HepG2 (cell line): ENCODE results near the gene CYP2W1. TPM values are rescaled to one million over a fixed set of nuclear protein-coding genes. Genes with fewer than 3 reads are reported as not detected.

Experiments
- HCFC1 ChIP-seq: fragments of 150-350 bp; IDR thresholded peaks from 2 replicates; pipeline ENCODE4 v1.6.1; 2014; ENCODE audit warnings: low read depth, low read length
- HNRNPUL1 ChIP-seq: fragments of 200-400 bp; formaldehyde crosslinking; IDR thresholded peaks from 2 replicates; pipeline ENCODE4 v1.6.1; 2017; ENCODE audit warnings: low read depth, mild to moderate bottlenecking, low read length, moderate library complexity
- MED1 ChIP-seq: sonication (generic); formaldehyde crosslinking; IDR thresholded peaks from 2 replicates; pipeline ENCODE4 v1.4.0; 2020; ENCODE audit warnings: missing genetic modification reagents
- MEF2D ChIP-seq: sonication (generic); formaldehyde crosslinking; IDR thresholded peaks from 2 replicates; pipeline ENCODE4 v1.5.1; 2020; ENCODE audit warnings: mild to moderate bottlenecking, missing genetic modification reagents
- NCOA2 ChIP-seq: sonication (generic); formaldehyde crosslinking; IDR thresholded peaks from 2 replicates; pipeline ENCODE4 v1.8.0; 2022; ENCODE audit warnings: inconsistent platforms
- PRPF4 ChIP-seq: fragments of 200-400 bp; formaldehyde crosslinking; IDR thresholded peaks from 2 replicates; pipeline ENCODE4 v1.6.1; 2016; ENCODE audit warnings: low read length, low read depth; ENCODE audit not compliant: poor library complexity, severe bottlenecking
- RXRA ChIP-seq: sonication (generic); formaldehyde crosslinking; IDR thresholded peaks from 2 replicates; pipeline ENCODE4 v1.5.1; 2020; ENCODE audit warnings: missing genetic modification reagents
- SALL2 ChIP-seq: sonication (generic); formaldehyde crosslinking; IDR thresholded peaks from 2 replicates; pipeline ENCODE4 v1.8.1; 2023; ENCODE audit warnings: mild to moderate bottlenecking, missing genetic modification reagents, inconsistent platforms
- ZNF230 ChIP-seq: sonication (generic); formaldehyde crosslinking; IDR thresholded peaks from 2 replicates; pipeline ENCODE4 v1.4.0; 2020; ENCODE audit warnings: mild to moderate bottlenecking, missing genetic modification reagents
- ZNF383 ChIP-seq: sonication (generic); formaldehyde crosslinking; IDR thresholded peaks from 2 replicates; pipeline ENCODE4 v1.4.0; 2020; ENCODE audit warnings: missing genetic modification reagents, mild to moderate bottlenecking, borderline replicate concordance
- ZNF446 ChIP-seq: sonication (generic); formaldehyde crosslinking; IDR thresholded peaks from 2 replicates; pipeline ENCODE4 v1.5.0; 2020; ENCODE audit warnings: mild to moderate bottlenecking, missing genetic modification reagents
- ZNF543 ChIP-seq: sonication (generic); formaldehyde crosslinking; IDR thresholded peaks from 2 replicates; pipeline ENCODE4 v1.4.0; 2020; ENCODE audit warnings: mild to moderate bottlenecking, missing genetic modification reagents
- ZNF609 ChIP-seq: sonication (generic); formaldehyde crosslinking; IDR thresholded peaks from 2 replicates; pipeline ENCODE4 v1.4.0; 2020; ENCODE audit warnings: mild to moderate bottlenecking, missing genetic modification reagents, borderline replicate concordance
- ZNF619 ChIP-seq: sonication (generic); formaldehyde crosslinking; IDR thresholded peaks from 2 replicates; pipeline ENCODE4 v1.4.0; 2020; ENCODE audit warnings: mild to moderate bottlenecking, missing genetic modification reagents
- ZNF720 ChIP-seq: sonication (generic); formaldehyde crosslinking; IDR thresholded peaks from 2 replicates; pipeline ENCODE4 v1.4.0; 2020; ENCODE audit warnings: missing genetic modification reagents
- ZSCAN21 ChIP-seq: sonication (generic); formaldehyde crosslinking; IDR thresholded peaks from 2 replicates; pipeline ENCODE4 v1.8.0; 2022; ENCODE audit warnings: mild to moderate bottlenecking, missing genetic modification reagents, moderate library complexity, borderline replicate concordance
- polyA plus RNA-seq, 8 experiments: library from polyadenylated mRNA; depleted of rRNA in 3 of 8; stranded (reverse) in 7 of 8; unstranded in 1 of 8; fragments of >200 nt; fragmentation: Illumina TruSeq in 4 of 8; extraction: Trizol in 4 of 8; gene quantifications; 2 replicates each; pipeline versions ENCODE4 v1.2.1 to v1.2.3, GENCODE V29; 2011 to 2016; ENCODE audit warnings: low read depth in 4 of 8, missing spikeins in 1 of 8, mixed read lengths in 1 of 8; ENCODE audit not compliant: insufficient read depth in 1 of 8
- total RNA-seq, 5 experiments: library from RNA; depleted of rRNA; stranded (reverse); fragments of >200 nt; fragmentation: Illumina TruSeq; extraction: Trizol; gene quantifications; 2 replicates each; pipeline ENCODE4 v1.2.3, GENCODE V29; 2016; ENCODE audit warnings: low read depth in 1 of 5
- TF ChIP-seq, protein P1 (sequence below): sonication (generic); formaldehyde crosslinking; IDR thresholded peaks from 2 replicates; pipeline ENCODE4 v1.4.0; 2020; ENCODE audit warnings: missing genetic modification reagents, mild to moderate bottlenecking, borderline replicate concordance
- TF ChIP-seq, protein P2 (sequence below): sonication (generic); formaldehyde crosslinking; IDR thresholded peaks from 2 replicates; pipeline ENCODE4 v1.5.1; 2020; ENCODE audit warnings: mild to moderate bottlenecking, missing genetic modification reagents, borderline replicate concordance
- TF ChIP-seq, protein P3 (sequence below): sonication (generic); formaldehyde crosslinking; IDR thresholded peaks from 2 replicates; pipeline ENCODE4 v1.5.1; 2020; ENCODE audit warnings: mild to moderate bottlenecking, missing genetic modification reagents

CYP2W1 gene
- total and polyA plus RNA-seq, 2 of the 13 experiments (the other 11 are each of a cell fraction or from before 2014, with no cell fraction given) = 19.5 to 31.7 TPM

- no peak for TF ChIP-seq ZNF609
- no peak for TF ChIP-seq PRPF4
- TF ChIP-seq, protein P1, sequence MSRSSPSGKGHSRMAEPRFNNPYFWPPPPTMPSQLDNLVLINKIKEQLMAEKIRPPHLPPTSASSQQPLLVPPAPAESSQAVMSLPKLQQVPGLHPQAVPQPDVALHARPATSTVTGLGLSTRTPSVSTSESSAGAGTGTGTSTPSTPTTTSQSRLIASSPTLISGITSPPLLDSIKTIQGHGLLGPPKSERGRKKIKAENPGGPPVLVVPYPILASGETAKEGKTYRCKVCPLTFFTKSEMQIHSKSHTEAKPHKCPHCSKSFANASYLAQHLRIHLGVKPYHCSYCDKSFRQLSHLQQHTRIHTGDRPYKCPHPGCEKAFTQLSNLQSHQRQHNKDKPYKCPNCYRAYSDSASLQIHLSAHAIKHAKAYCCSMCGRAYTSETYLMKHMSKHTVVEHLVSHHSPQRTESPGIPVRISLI (CRISPR knock-in tag) = no peak
- TF ChIP-seq ZNF619 = no peak
- no peak for TF ChIP-seq ZNF446
- TF ChIP-seq, protein P2, sequence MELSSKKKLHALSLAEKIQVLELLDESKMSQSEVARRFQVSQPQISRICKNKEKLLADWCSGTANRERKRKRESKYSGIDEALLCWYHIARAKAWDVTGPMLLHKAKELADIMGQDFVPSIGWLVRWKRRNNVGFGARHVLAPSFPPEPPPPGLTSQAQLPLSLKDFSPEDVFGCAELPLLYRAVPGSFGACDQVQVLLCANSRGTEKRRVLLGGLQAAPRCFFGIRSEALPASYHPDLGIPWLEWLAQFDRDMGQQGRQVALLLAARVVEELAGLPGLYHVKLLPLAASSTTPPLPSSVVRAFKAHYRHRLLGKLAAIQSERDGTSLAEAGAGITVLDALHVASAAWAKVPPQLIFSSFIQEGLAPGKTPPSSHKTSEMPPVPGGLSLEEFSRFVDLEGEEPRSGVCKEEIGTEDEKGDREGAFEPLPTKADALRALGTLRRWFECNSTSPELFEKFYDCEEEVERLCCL (CRISPR knock-in tag) = no peak
- no peak for TF ChIP-seq ZNF543 (CRISPR knock-in tag)
- TF ChIP-seq NCOA2 (CRISPR knock-in tag) = no peak
- no peak for TF ChIP-seq ZSCAN21 (CRISPR knock-in tag)
- no peak for TF ChIP-seq MED1
- TF ChIP-seq ZNF720 (CRISPR knock-in tag) = no peak
- TF ChIP-seq RXRA (CRISPR knock-in tag) = no peak
- no peak for TF ChIP-seq ZNF383 (CRISPR knock-in tag)
- no peak for TF ChIP-seq MEF2D (CRISPR knock-in tag)
- peak; percentile 14; the same call in 1 of the 2 replicates for TF ChIP-seq SALL2
- TF ChIP-seq HNRNPUL1 = no peak
- TF ChIP-seq ZNF230 (CRISPR knock-in tag) = no peak
- no peak for TF ChIP-seq HCFC1
- TF ChIP-seq, protein P3, sequence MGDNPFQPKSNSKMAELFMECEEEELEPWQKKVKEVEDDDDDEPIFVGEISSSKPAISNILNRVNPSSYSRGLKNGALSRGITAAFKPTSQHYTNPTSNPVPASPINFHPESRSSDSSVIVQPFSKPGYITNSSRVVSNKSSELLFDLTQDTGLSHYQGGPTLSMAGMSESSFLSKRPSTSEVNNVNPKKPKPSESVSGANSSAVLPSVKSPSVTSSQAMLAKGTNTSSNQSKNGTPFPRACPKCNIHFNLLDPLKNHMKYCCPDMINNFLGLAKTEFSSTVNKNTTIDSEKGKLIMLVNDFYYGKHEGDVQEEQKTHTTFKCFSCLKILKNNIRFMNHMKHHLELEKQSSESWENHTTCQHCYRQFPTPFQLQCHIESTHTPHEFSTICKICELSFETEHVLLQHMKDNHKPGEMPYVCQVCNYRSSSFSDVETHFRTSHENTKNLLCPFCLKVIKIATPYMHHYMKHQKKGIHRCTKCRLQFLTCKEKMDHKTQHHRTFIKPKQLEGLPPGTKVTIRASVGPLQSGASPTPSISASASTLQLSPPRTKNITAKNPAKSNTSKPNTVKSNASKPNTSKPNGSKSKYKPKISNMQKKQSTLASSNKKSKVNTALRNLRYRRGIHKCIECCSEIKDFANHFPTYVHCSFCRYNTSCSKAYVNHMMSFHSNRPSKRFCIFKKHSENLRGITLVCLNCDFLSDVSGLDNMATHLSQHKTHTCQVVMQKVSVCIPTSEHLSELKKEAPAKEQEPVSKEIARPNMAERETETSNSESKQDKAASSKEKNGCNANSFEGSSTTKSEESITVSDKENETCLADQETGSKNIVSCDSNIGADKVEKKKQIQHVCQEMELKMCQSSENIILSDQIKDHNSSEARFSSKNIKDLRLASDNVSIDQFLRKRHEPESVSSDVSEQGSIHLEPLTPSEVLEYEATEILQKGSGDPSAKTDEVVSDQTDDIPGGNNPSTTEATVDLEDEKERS (CRISPR knock-in tag) = no peak
Observed at GRCh38 chr7:975702-976473, 7.1 kb upstream of the CYP2W1 start (continued).
